Smooth muscle cell of the brain vasculature (primary cell): ENCODE results near the gene GPR84.
A peak's percentile ranks its signal among the peaks of the same experiment; 100 is the strongest.
"Not testable (repeated sequence)": the region's sequence is repeated elsewhere in the genome, so short reads cannot be mapped to it uniquely, and the experiment has no call there.

Experiments used
- DNase-seq: peaks from one replicate; pipeline ENCODE4 v3.0.0-alpha.2; 2012; ENCODE audit warnings: low read depth, low spot score

The GPR84 gene

GRCh38 chr12:54325442-54326109 is 38.7 kb downstream of the GPR84 start:
- DNase-seq, result not testable (repeated sequence)

GRCh38 chr12:54324617-54325441 is 39.5 kb downstream of the GPR84 start, which contains the start of gene COPZ1:
Gene COPZ1 (plus strand): TSS chr12:54325131. CDS start chr12:54325164, 33 bp downstream.
- DNase-seq, result peak; percentile 99

GRCh38 chr12:54321363-54321762 is 42.9 kb downstream of the GPR84 start:
- DNase-seq, result no peak
